SK-N-SH (cell line): ENCODE data around the gene SRSF1. TPM values are rescaled to one million over a fixed set of nuclear protein-coding genes. Genes with fewer than 3 reads are reported as not detected.
"Not testable (repeated sequence)": the region's sequence is repeated elsewhere in the genome, so short reads cannot be mapped to it uniquely, and the experiment has no call there.

Experiments used
- CTCF ChIA-PET: fragments of 300-600, 350-600 bp; formaldehyde crosslinking; extraction: SDS; loops from one replicate; lab custom pipeline; 2021; lab: Yijun Ruan, JAX
- POLR2A ChIA-PET: fragments of 350-600 bp; sonication (Branson Sonifier 250); formaldehyde crosslinking; extraction: SDS; loops from one replicate; lab custom pipeline; 2020; ENCODE audit warnings: antibody characterized with exemption, inconsistent platforms; lab: Yijun Ruan, JAX
- DNase-seq: peaks from one replicate; pipeline ENCODE4 v3.0.0; 2012
- H2AFZ ChIP-seq: fragments of 200-600 bp; sonication (generic); 2 replicates; pipeline ENCODE4 v1.8.1; 2016; ENCODE audit warnings: antibody characterized with exemption, mild to moderate bottlenecking, low read depth
- H3F3A ChIP-seq: fragments of 200-600 bp; sonication (generic); replicated peaks from 2 replicates; pipeline ENCODE3; 2016; ENCODE audit warnings: antibody characterized with exemption, mild to moderate bottlenecking; ENCODE audit not compliant: insufficient read depth
- H3K27ac ChIP-seq, 2 experiments: fragments of 200-500 bp in 1 of 2; fragments of 200-600 bp in 1 of 2; sonication (Bioruptor generic) in 1 of 2; sonication (generic), shearing (Covaris generic) in 1 of 2; 2 replicates each; pipeline versions ENCODE4 v1.5.1 to v1.6.1; 2014 to 2016; ENCODE audit warnings: low read depth in 2 of 2, inconsistent platforms in 1 of 2, low read length in 1 of 2, mild to moderate bottlenecking in 1 of 2, mixed read lengths in 1 of 2
- H3K27me3 ChIP-seq: fragments of 200-600 bp; sonication (generic), shearing (Covaris generic); 2 replicates; pipeline ENCODE4 v1.6.1; 2016; ENCODE audit warnings: mixed run types; ENCODE audit not compliant: insufficient read depth
- H3K36me3 ChIP-seq, 2 experiments: fragments of 200-500 bp in 1 of 2; fragments of 200-600 bp in 1 of 2; sonication (Bioruptor generic) in 1 of 2; sonication (generic) in 1 of 2; replicated peaks in 1 of 2; 2 replicates each; pipeline versions ENCODE3 to v1.5.1; 2014 to 2016; ENCODE audit warnings: low read length in 1 of 2, mild to moderate bottlenecking in 1 of 2; ENCODE audit not compliant: insufficient read depth in 2 of 2, control insufficient read depth in 1 of 2
- H3K4me1 ChIP-seq, 2 experiments: fragments of 200-500 bp in 1 of 2; fragments of 200-600 bp in 1 of 2; sonication (Bioruptor generic) in 1 of 2; sonication (generic), shearing (Covaris generic) in 1 of 2; 2 replicates each; pipeline versions ENCODE4 v1.5.1 to v1.6.1; 2014 to 2016; ENCODE audit warnings: low read depth in 1 of 2, low read length in 1 of 2, mixed run types in 1 of 2; ENCODE audit not compliant: insufficient read depth in 2 of 2, control insufficient read depth in 1 of 2
- H3K4me2 ChIP-seq: fragments of 200-600 bp; sonication (generic), shearing (Covaris generic); 2 replicates; pipeline ENCODE4 v1.6.1; 2017; ENCODE audit warnings: mixed run types
- H3K4me3 ChIP-seq, 2 experiments: fragments of 200-500 bp in 1 of 2; fragments of 200-600 bp in 1 of 2; sonication (Bioruptor generic) in 1 of 2; sonication (generic), shearing (Covaris generic) in 1 of 2; 2 replicates each; pipeline versions ENCODE4 v1.5.1 to v1.8.1; 2014 to 2016; ENCODE audit warnings: low read depth in 2 of 2, inconsistent platforms in 1 of 2, low read length in 1 of 2, mild to moderate bottlenecking in 1 of 2, mixed read lengths in 1 of 2, moderate library complexity in 1 of 2
- H3K79me2 ChIP-seq: fragments of 200-600 bp; sonication (generic); 2 replicates; pipeline ENCODE4 v1.8.1; 2017; ENCODE audit warnings: mild to moderate bottlenecking; ENCODE audit not compliant: insufficient read depth
- H3K9ac ChIP-seq: fragments of 200-600 bp; sonication (generic); 2 replicates; pipeline ENCODE4 v1.6.1; 2017; ENCODE audit warnings: mixed run types
- H3K9me2 ChIP-seq: fragments of 200-600 bp; sonication (generic); 2 replicates; pipeline ENCODE4 v1.6.1; 2017; ENCODE audit warnings: mixed run types
- H3K9me3 ChIP-seq: fragments of 200-600 bp; sonication (generic); 2 replicates; pipeline ENCODE4 v1.6.1; 2017; ENCODE audit warnings: mixed run types, mild to moderate bottlenecking, moderate library complexity
- H4K20me1 ChIP-seq: fragments of 200-600 bp; sonication (generic); 2 replicates; pipeline ENCODE4 v1.6.1; 2017; ENCODE audit warnings: mild to moderate bottlenecking, mixed run types; ENCODE audit not compliant: insufficient read depth
- FOXM1 ChIP-seq: IDR thresholded peaks from 2 replicates; pipeline ENCODE4 v1.4.0; 2012; ENCODE audit warnings: low read depth, mild to moderate bottlenecking
- GABPA ChIP-seq: IDR thresholded peaks from 2 replicates; pipeline ENCODE4 v1.4.0; 2012; ENCODE audit warnings: low read depth, mild to moderate bottlenecking
- JUND ChIP-seq: IDR thresholded peaks from 2 replicates; pipeline ENCODE4 v1.4.0; 2012
- MXI1 ChIP-seq: IDR thresholded peaks from 2 replicates; pipeline ENCODE4 v1.6.1; 2012; ENCODE audit warnings: mild to moderate bottlenecking, low read depth, low read length, improper control_type of control experiment
- NFIC ChIP-seq: IDR thresholded peaks from 2 replicates; pipeline ENCODE4 v1.4.0; 2012; ENCODE audit warnings: borderline replicate concordance
- POLR2AphosphoS5 ChIP-seq: IDR thresholded peaks from 2 replicates; pipeline ENCODE4 v1.6.1; 2012; ENCODE audit warnings: low read depth, low read length
- RAD21 ChIP-seq: IDR thresholded peaks from 2 replicates; pipeline ENCODE4 v1.6.1; 2012; ENCODE audit warnings: mild to moderate bottlenecking, low read length
- SIN3A ChIP-seq: IDR thresholded peaks from 2 replicates; pipeline ENCODE4 v1.6.1; 2012; ENCODE audit warnings: low read depth, mild to moderate bottlenecking, low read length, moderate library complexity, borderline replicate concordance
- TAF1 ChIP-seq: IDR thresholded peaks from 2 replicates; pipeline ENCODE4 v1.6.1; 2012; ENCODE audit warnings: low read depth, mild to moderate bottlenecking, low read length, moderate library complexity, borderline replicate concordance
- WGBS: methylation state at CpG from one replicate; pipeline ENCODE4 v1.1.6; 2017; ENCODE audit warnings: low lambda C conversion rate; 5-methylcytosine and 5-hydroxymethylcytosine counted together
- polyA plus RNA-seq, 3 experiments: library from polyadenylated mRNA; depleted of rRNA; stranded (reverse); fragments of >200 nt; gene quantifications; 2 replicates each; pipeline ENCODE4 v1.2.3, GENCODE V29; 2012

The SRSF1 gene
- polyA plus RNA-seq, 1 of the 3 experiments (the other 2 are of a cell fraction), result 248 TPM

DNA sequence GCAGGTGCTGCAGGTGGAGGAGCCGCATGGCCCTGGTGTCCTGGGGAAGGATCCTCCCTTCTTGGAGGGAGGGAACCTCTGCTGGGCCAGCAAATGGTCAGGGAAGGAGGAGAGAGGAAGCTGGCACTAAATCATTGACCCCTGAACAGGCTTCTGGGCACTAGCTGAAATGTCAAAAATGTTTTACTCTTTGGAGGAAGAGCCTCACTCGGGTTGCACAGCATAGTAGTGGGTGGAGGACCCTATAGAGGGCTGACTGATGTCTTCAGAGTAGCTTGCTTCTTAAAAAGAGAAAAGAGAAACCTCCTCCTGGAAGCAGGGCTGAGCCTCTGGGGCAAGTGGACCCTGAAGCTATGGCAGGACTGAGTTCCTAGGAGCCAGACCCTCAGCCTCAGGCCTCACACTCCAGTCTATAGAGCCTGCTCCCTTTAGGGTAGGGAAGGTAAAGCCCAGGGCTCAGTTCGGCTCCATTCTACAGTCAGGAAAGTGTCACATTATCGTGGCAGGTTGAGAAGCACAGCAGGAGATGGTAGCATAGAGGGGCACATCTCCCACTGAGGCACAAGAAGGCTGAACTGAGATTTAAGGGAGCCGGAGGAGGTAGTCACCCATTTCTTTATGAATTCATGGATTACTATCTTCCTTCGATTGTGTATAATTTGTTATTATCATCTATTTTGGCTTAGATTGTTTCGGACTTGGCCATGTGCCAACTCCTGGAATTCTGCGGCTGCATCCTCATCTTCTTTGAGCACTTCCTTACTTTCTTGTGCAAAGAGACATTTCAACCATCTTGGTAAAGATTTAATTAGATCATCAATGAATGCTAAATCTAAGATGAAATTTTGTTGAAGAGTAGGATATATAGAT lies 44.5 kb downstream of the SRSF1 start:
- H3K27ac ChIP-seq, result no peak overlapping the region
- no peaks in the 10 kb centered on the region for H3K36me3 ChIP-seq
- no peaks in the 10 kb centered on the region for H3K79me2 ChIP-seq
- CTCF ChIA-PET, result interaction anchor here (0.9 to 3.5 kb wide), 3 partner anchors 9 to 70 kb away, joined by 3 to 14 read pairs (median 3); no protein-coding TSS in a partner anchor
- no peaks in the 10 kb centered on the region for H3K9me2 ChIP-seq
- DNase-seq, result no peak
- H3K9me3 ChIP-seq, result no peaks in the 10 kb centered on the region
- H3K4me3 ChIP-seq, result no peak overlapping the region
- H3K9ac ChIP-seq, result no peak overlapping the region
- no peak overlapping the region for H2AFZ ChIP-seq
- TF ChIP-seq MXI1 (no peak), GABPA (no peak), NFIC (peak; percentile 74)
- no peak overlapping the region for H3K4me2 ChIP-seq
- no peaks in the 10 kb centered on the region for H3K4me1 ChIP-seq
- POLR2A ChIA-PET, result no interaction called here
- H3K27me3 ChIP-seq, result no peaks in the 10 kb centered on the region
- WGBS, result 79% methylated on average over 8 of the region's 8 CpGs
- H3F3A ChIP-seq, result peaks cover 6% of the 10 kb centered on the region
- H4K20me1 ChIP-seq, result no peaks in the 10 kb centered on the region

DNA sequence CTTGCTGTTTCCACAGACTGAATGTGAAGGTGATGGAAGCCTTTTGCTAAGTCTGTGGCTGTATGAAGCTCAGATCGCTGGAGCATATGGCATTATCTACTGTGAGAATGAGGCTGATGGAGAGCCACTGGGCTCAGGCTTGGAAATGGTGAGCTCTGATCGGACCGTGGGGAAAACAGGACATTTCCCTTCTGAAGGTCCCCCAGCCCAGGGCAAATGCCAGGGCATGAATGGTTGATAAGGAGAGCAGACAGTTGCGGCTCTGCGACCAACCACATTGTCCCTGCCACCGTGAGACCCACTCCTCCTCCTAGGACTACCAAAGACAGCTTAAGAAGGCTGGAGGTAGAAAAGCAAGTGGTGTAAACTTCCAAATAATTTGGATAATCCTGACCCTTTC lies 47.1 kb downstream of the SRSF1 start:
- Histone ChIP-seq H2AFZ (no peak overlapping the region), H3K36me3 (no peaks in the 10 kb centered on the region), H3K9me2 (no peaks in the 10 kb centered on the region), H3K4me1 (peaks cover 6 to 7% of the 10 kb centered on the region in 2 experiments; a peak in 3 of 4 replicates), H4K20me1 (no peaks in the 10 kb centered on the region), H3K9me3 (no peaks in the 10 kb centered on the region), H3K27me3 (no peaks in the 10 kb centered on the region), H3K4me2 (no peak overlapping the region), H3F3A (peaks cover 6% of the 10 kb centered on the region), H3K4me3 (no peak overlapping the region), H3K27ac (no peak overlapping the region), H3K79me2 (peaks cover 8% of the 10 kb centered on the region; the same call in 1 of the 2 replicates), H3K9ac (no peak overlapping the region)
- WGBS, result 92% methylated on average over 6 of the region's 6 CpGs
- no peak for DNase-seq
- POLR2A ChIA-PET, result interaction anchor here (1.6 kb wide), 1 partner anchor 19 kb away, joined by 3 read pairs; no protein-coding TSS in a partner anchor
- no peak for TF ChIP-seq TAF1
- no peak for TF ChIP-seq JUND
- no peak for TF ChIP-seq RAD21
- TF ChIP-seq SIN3A, result no peak
- TF ChIP-seq POLR2AphosphoS5, result no peak
- TF ChIP-seq FOXM1, result no peak
- CTCF ChIA-PET, result interaction anchor here (1.1 to 3.5 kb wide), 6 partner anchors 9 to 39 kb away, joined by 3 to 14 read pairs (median 4); no protein-coding TSS in a partner anchor

DNA sequence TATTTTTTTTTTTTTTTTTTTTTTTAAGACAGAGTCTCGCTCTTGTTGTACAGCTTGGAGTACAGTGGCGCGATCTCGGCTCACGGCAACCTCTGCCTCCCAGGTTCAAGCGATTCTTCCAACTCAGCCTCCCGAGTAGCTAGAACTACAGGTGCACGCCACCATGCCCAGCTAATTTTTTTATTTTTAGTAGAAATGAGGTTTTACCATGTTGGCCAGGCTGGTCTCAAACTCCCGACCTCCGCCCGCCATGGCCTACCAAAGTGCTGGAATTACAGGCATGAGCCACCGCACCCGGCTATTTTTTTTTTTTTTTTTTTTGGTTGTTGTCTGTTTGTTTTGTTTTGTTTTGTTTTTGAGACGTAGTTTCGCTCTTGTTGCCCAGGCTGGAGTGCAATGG lies 48.7 kb downstream of the SRSF1 start:
- H3K9ac ChIP-seq, H3K27ac ChIP-seq, H3K4me3 ChIP-seq, H3K27me3 ChIP-seq, H3K9me3 ChIP-seq, H2AFZ ChIP-seq, H3K4me2 ChIP-seq, H3F3A ChIP-seq, H3K9me2 ChIP-seq, H4K20me1 ChIP-seq, DNase-seq, H3K36me3 ChIP-seq: not testable (repeated sequence)
- ChIA-PET CTCF (interaction anchor here (1.2 kb wide), 1 partner anchor 23 kb away, joined by 3 read pairs; no protein-coding TSS in a partner anchor), POLR2A (interaction anchor here (1.6 kb wide), 1 partner anchor 18 kb away, joined by 3 read pairs; no protein-coding TSS in a partner anchor)
- 97% methylated on average over 15 of the region's 15 CpGs for WGBS
- Histone ChIP-seq H3K79me2 (peaks cover 22% of the 10 kb centered on the region), H3K4me1 (peaks cover 14 to 15% of the 10 kb centered on the region in 2 experiments; a peak in 3 of 4 replicates)
